MCF 10A (cell line): ENCODE data around the gene DCAF16. TPM values are rescaled to one million over a fixed set of nuclear protein-coding genes. Genes with fewer than 3 reads are reported as not detected.

Experiments
- BruUV-seq: library from RNA; stranded (reverse); fragments of 400-500 nt; replicated peaks from 2 replicates; lab custom pipeline; 2021; lab: Mats Ljungman, UMichigan
- CTCF ChIA-PET: fragments of 300-600 bp; sonication (Branson Sonifier 250); formaldehyde crosslinking; extraction: SDS; loops from one replicate; lab custom pipeline; 2021; ENCODE audit warnings: antibody characterized with exemption, inconsistent platforms; lab: Yijun Ruan, JAX
- POLR2A ChIA-PET: fragments of 300-600, 350-650 bp; sonication (Branson Sonifier 250); formaldehyde crosslinking; extraction: SDS; loops from one replicate; lab custom pipeline; 2020; ENCODE audit warnings: antibody characterized with exemption, inconsistent platforms; lab: Yijun Ruan, JAX
- DNase-seq: peaks from one replicate; pipeline ENCODE4 v3.0.0-alpha.2; 2018; ENCODE audit not compliant: unreplicated experiment
- H3K27ac Mint-ChIP-seq: one replicate; pipeline ENCODE4 v1.8.0; 2022; ENCODE audit warnings: mild to moderate bottlenecking, low read depth, mixed read lengths; ENCODE audit not compliant: unreplicated experiment
- H3K27me3 Mint-ChIP-seq: one replicate; pipeline ENCODE4 v1.8.0; 2022; ENCODE audit warnings: mixed read lengths; ENCODE audit not compliant: insufficient read depth, unreplicated experiment
- H3K36me3 Mint-ChIP-seq: one replicate; pipeline ENCODE4 v1.8.0; 2022; ENCODE audit warnings: mild to moderate bottlenecking, moderate library complexity, mixed read lengths; ENCODE audit not compliant: insufficient read depth, unreplicated experiment
- H3K4me1 Mint-ChIP-seq: one replicate; pipeline ENCODE4 v1.8.0; 2022; ENCODE audit warnings: mixed read lengths; ENCODE audit not compliant: insufficient read depth, unreplicated experiment
- H3K4me3 Mint-ChIP-seq: one replicate; pipeline ENCODE4 v1.8.0; 2022; ENCODE audit warnings: mild to moderate bottlenecking, moderate library complexity, mixed read lengths; ENCODE audit not compliant: unreplicated experiment
- H3K9me3 Mint-ChIP-seq: one replicate; pipeline ENCODE4 v1.8.0; 2022; ENCODE audit warnings: mixed read lengths; ENCODE audit not compliant: unreplicated experiment
- intact Hi-C: fragments of 100-400 bp; cut with micrococcal nuclease; formaldehyde crosslinking; loops from 2 replicates; pipeline ENCODE4 v1.14.1; 2022
- total RNA-seq: library from RNA; stranded (reverse); gene quantifications from 2 replicates; pipeline ENCODE4 v1.2.3, GENCODE V29; 2022
- TF ChIP-seq, protein P1 (sequence below): fragments of 200-600 bp; IDR thresholded peaks from one replicate; pipeline ENCODE4 v1.8.0; 2022; ENCODE audit warnings: antibody characterized with exemption, mild to moderate bottlenecking; ENCODE audit not compliant: unreplicated experiment

DCAF16 gene
- total RNA-seq, 1 experiment from 2014 or later, result 38.0 TPM

- TF ChIP-seq, protein P1, sequence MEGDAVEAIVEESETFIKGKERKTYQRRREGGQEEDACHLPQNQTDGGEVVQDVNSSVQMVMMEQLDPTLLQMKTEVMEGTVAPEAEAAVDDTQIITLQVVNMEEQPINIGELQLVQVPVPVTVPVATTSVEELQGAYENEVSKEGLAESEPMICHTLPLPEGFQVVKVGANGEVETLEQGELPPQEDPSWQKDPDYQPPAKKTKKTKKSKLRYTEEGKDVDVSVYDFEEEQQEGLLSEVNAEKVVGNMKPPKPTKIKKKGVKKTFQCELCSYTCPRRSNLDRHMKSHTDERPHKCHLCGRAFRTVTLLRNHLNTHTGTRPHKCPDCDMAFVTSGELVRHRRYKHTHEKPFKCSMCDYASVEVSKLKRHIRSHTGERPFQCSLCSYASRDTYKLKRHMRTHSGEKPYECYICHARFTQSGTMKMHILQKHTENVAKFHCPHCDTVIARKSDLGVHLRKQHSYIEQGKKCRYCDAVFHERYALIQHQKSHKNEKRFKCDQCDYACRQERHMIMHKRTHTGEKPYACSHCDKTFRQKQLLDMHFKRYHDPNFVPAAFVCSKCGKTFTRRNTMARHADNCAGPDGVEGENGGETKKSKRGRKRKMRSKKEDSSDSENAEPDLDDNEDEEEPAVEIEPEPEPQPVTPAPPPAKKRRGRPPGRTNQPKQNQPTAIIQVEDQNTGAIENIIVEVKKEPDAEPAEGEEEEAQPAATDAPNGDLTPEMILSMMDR, result no peak
- peaks cover under 1% of the 10 kb centered on the region for H3K27me3 Mint-ChIP-seq
These were observed 23.2 kb downstream of the DCAF16 start for GRCh38 chr4:17787315-17787714.

GRCh38 chr4:17786567-17786966 is 24.0 kb downstream of the DCAF16 start:
- TF ChIP-seq, protein P1, result no peak
- no TSS peak for BruUV-seq
- H3K36me3 Mint-ChIP-seq, result peaks cover 6% of the 10 kb centered on the region
- no peak overlapping the region for H3K4me3 Mint-ChIP-seq
- peaks cover 8% of the 10 kb centered on the region for H3K27me3 Mint-ChIP-seq
- POLR2A ChIA-PET, result interaction anchor here (0.6 to 1.7 kb wide), 3 partner anchors 22 to 88 kb away, joined by 3 to 8 read pairs (median 6); partner anchors contain the start of genes DCAF16 and NCAPG
- no peak overlapping the region for H3K27ac Mint-ChIP-seq
- no peak for DNase-seq
- H3K4me1 Mint-ChIP-seq, result peaks cover 21% of the 10 kb centered on the region
- CTCF ChIA-PET, result interaction anchor here (0.7 to 1.1 kb wide), 3 partner anchors 9 to 21 kb away, joined by 3 to 4 read pairs (median 4); no protein-coding TSS in a partner anchor
- no peaks in the 10 kb centered on the region for H3K9me3 Mint-ChIP-seq
- intact Hi-C loops, result no loop called here

More at GRCh38 chr4:17787315-17787714, 23.2 kb downstream of the DCAF16 start:
- no peak overlapping the region for H3K27ac Mint-ChIP-seq
- H3K36me3 Mint-ChIP-seq, result peaks cover 11% of the 10 kb centered on the region
- ChIA-PET CTCF (interaction anchor here (0.6 to 1.1 kb wide), 6 partner anchors 9 to 1343 kb away, joined by 3 to 4 read pairs (median 3); no protein-coding TSS in a partner anchor), POLR2A (interaction anchor here (0.6 to 1.7 kb wide), 4 partner anchors 21 to 173 kb away, joined by 3 to 8 read pairs (median 4); partner anchors contain the start of genes DCAF16, MED28 and NCAPG)
- no TSS peak for BruUV-seq
- intact Hi-C loops, result no loop called here
- DNase-seq, result peak; percentile 26
- H3K4me1 Mint-ChIP-seq, result peaks cover 17% of the 10 kb centered on the region
- H3K4me3 Mint-ChIP-seq, result no peak overlapping the region
- H3K9me3 Mint-ChIP-seq, result no peaks in the 10 kb centered on the region

- DNase-seq, result no peak
- TF ChIP-seq, protein P1, result no peak
- Mint-ChIP-seq H3K4me1 (peaks cover 24% of the 10 kb centered on the region), H3K36me3 (no peaks in the 10 kb centered on the region), H3K9me3 (no peaks in the 10 kb centered on the region), H3K27me3 (peaks cover 15% of the 10 kb centered on the region), H3K27ac (no peak overlapping the region), H3K4me3 (no peak overlapping the region)
- ChIA-PET POLR2A (interaction anchor here (0.7 kb wide), 1 partner anchor 339 kb away, joined by 3 read pairs; no protein-coding TSS in a partner anchor), CTCF (no interaction called here)
- intact Hi-C loops, result no loop called here
- no TSS peak for BruUV-seq
These were observed 24.7 kb downstream of the DCAF16 start for GRCh38 chr4:17785858-17786257.

DNA sequence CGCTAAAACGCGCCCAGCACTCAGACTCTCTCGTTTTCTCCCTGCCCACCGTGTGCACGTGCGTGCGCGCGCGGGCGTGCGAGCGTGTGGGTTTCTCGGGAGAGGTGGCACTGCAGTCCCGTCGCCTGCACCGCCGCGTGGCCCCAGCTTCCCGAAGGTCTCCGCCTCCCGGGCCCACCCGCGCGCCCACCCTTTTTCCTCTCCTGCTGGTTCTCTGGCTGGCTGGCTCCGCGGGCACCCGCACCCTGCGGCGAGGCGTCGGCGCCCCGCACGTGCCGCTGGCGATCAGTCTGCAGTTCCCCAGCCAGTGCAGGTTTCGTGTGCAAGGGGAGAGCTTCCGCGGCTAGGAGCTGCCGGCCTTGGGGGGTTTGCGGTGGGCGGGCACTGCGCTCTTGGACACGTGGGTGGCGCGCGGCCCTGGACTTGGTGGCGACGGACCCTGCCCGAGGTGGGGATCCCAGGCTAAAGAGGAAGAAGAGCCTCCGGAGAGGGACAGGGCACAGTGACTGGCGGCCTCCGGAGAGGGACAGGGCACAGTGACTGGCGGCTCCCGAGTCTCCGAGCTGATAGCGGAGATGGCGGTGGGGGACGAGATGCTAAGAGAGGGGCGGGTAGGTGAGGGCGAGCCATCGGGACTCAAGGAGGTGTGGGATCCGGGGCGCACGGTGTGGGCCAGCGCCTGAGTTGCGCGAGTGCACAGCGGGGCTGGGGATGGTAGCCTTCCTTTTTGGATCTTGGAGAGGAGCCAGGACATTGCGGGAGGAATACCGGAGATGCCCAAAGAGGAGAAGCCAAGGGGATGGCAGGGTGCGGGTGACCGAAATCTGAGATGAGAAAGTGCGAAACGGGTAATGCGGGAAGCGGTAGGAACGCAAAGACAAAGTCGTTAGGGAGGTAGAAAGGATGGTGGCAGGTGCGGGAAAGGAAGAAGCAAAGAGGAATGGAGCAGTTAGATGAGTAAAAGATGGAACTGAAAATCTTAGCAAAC is 29.0 kb downstream of the DCAF16 start, which contains the start of gene FAM184B:
Gene FAM184B (minus strand): TSS at position 322 of the 988 bp plus-strand sequence. CDS start 322 bp downstream, outside the sequence.
- intact Hi-C loops, result no loop called here
- Mint-ChIP-seq H3K27me3 (peaks cover 26% of the 10 kb centered on the region), H3K4me1 (peaks cover 7% of the 10 kb centered on the region), H3K27ac (no peak within 1 kb of the TSS), H3K9me3 (no peaks in the 10 kb centered on the region), H3K36me3 (no peaks in the 10 kb centered on the region), H3K4me3 (peak within 1 kb of the TSS; percentile 64)
- BruUV-seq, result no TSS peak
- TF ChIP-seq, protein P1, result no peak
- CTCF ChIA-PET, result no interaction called here
- POLR2A ChIA-PET, result interaction anchor here (1.0 kb wide), 1 partner anchor 176 kb away, joined by 3 read pairs; no protein-coding TSS in a partner anchor
- DNase-seq, result no peak
